Measurements from ENCODE around the gene C1QTNF8.
A peak's percentile ranks its signal among the peaks of the same experiment; 100 is the strongest.
"Not testable (repeated sequence)": the region's sequence is repeated elsewhere in the genome, so short reads cannot be mapped to it uniquely, and the experiment has no call there.

The C1QTNF8 gene

DNA sequence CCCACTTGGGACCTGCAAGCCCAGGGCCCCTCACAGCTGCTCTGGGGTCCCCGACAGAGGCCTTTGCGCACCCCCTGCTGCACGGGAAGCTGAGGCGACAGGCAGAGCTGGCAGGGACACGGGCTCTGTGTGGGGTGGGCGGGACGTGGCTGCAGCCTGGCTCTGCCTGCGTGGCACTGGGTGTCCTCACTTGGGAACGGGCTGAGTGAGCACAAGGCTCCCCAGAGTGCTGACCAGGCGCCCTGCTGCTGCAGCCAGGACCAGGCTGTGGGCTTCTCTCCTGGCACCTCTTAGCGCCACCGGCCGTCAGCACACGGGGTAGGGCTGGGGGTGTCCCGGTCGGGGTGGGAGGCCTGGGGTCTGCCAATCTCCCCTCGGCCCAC lies 6.6 kb downstream of the C1QTNF8 start:
- H3K4me3 ChIP-seq (ENCODE audit: low read depth, low read length) = no peak overlapping the region
- TF ChIP-seq, protein P1, sequence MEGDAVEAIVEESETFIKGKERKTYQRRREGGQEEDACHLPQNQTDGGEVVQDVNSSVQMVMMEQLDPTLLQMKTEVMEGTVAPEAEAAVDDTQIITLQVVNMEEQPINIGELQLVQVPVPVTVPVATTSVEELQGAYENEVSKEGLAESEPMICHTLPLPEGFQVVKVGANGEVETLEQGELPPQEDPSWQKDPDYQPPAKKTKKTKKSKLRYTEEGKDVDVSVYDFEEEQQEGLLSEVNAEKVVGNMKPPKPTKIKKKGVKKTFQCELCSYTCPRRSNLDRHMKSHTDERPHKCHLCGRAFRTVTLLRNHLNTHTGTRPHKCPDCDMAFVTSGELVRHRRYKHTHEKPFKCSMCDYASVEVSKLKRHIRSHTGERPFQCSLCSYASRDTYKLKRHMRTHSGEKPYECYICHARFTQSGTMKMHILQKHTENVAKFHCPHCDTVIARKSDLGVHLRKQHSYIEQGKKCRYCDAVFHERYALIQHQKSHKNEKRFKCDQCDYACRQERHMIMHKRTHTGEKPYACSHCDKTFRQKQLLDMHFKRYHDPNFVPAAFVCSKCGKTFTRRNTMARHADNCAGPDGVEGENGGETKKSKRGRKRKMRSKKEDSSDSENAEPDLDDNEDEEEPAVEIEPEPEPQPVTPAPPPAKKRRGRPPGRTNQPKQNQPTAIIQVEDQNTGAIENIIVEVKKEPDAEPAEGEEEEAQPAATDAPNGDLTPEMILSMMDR (IDR thresholded peaks at IDR 0.05; ENCODE audit: low read depth, low read length) = no peak
- no peaks in the 10 kb centered on the region for H3K36me3 ChIP-seq
- no peaks in the 10 kb centered on the region for H3K27me3 ChIP-seq (ENCODE audit: insufficient read depth, low read depth, severe bottlenecking)
- no peak for DNase-seq
- H3K9me3 ChIP-seq (ENCODE audit: severe bottlenecking) = peaks cover 10% of the 10 kb centered on the region
- H3K27ac ChIP-seq = no peak overlapping the region

DNA sequence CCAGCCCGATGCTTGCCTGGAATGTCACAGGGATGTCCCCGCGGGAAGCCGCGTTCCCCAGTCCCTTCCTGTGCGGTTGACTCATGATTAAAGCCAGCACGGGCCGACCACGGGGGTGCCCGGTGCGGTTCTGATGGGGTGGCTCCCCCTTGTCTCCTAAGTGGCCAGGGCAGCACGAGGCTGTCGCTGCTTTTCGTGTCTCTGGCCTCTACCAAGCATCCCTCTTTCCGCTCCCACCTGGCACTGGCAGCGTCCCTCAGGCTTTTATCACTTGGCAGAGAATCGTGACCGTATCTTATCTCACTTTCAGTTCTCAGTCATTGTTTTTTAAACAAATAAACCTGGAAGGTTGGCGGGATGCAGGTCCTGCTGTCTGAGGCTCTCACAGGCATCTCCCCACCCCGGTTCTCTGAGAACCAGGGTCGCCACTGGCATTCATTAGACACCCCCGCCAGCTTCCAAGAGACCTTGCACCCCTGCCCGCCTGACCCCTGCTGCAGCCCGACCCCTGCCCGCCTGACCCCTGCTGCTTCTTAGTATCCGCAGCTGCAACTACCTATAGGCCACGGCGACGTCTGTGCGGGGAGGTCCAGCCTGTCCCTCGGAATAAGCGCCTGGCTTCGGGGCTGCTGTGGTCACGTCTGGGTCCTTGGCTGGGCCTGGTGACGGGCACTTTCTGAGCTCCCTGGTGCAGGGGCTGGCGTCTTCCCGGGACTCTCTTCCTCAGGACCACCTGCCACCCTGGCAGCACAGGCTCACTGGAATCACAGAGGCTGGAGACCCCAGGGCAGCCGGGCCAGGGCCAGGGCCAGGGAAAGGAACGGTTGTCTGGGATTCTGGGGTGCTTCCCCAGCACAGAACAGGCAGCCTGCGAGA lies 7.5 kb downstream of the C1QTNF8 start:
- no peaks in the 10 kb centered on the region for H3K27me3 ChIP-seq (ENCODE audit: insufficient read depth, low read depth, severe bottlenecking)
- TF ChIP-seq, protein P1 (IDR thresholded peaks at IDR 0.05; ENCODE audit: low read depth, low read length) = no peak
- H3K4me3 ChIP-seq (ENCODE audit: low read depth, low read length) = no peak overlapping the region
- no peak overlapping the region for H3K27ac ChIP-seq
- no peaks in the 10 kb centered on the region for H3K36me3 ChIP-seq
- no peak for DNase-seq
- H3K9me3 ChIP-seq (ENCODE audit: severe bottlenecking) = peaks cover 16% of the 10 kb centered on the region

DNA sequence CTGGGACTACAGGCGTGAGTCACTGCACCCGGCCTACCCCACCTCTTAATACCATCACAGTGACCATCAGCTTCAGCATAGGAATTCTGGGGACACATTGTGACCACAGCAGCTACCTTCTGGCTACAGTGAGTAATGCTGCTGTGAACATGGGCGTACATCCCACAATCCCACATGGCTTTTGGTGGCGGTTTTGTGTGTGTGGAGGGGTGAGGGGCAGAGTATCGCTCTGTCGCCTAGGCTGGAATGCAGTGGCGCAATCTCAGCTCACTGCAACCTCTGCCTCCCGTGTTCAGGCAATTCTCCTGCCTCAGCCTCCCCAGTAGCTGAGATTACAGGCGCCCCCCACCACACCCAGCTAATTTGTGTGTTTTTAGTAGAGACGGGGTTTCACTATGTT lies 9.6 kb downstream of the C1QTNF8 start:
- not testable (repeated sequence) for H3K27ac ChIP-seq; H3K27me3 ChIP-seq (ENCODE audit: insufficient read depth, low read depth, severe bottlenecking)

GRCh38 chr16:1084971-1085370 lies 11.1 kb downstream of the C1QTNF8 start:
- peaks cover 16% of the 10 kb centered on the region for H3K9me3 ChIP-seq (ENCODE audit: severe bottlenecking)
- TF ChIP-seq, protein P1 (IDR thresholded peaks at IDR 0.05; ENCODE audit: low read depth, low read length) = no peak
- no peak overlapping the region for H3K4me3 ChIP-seq (ENCODE audit: low read depth, low read length)
- H3K36me3 ChIP-seq = no peaks in the 10 kb centered on the region
- no peak for DNase-seq
- H3K27ac ChIP-seq = no peak overlapping the region
- H3K27me3 ChIP-seq (ENCODE audit: insufficient read depth, low read depth, severe bottlenecking) = no peaks in the 10 kb centered on the region

More for the DNA sequence above, 9.6 kb downstream of the C1QTNF8 start:
- H3K4me3 ChIP-seq (ENCODE audit: low read depth, low read length); DNase-seq; H3K36me3 ChIP-seq: not testable (repeated sequence)
- H3K9me3 ChIP-seq (ENCODE audit: severe bottlenecking) = peaks cover 16% of the 10 kb centered on the region

DNA sequence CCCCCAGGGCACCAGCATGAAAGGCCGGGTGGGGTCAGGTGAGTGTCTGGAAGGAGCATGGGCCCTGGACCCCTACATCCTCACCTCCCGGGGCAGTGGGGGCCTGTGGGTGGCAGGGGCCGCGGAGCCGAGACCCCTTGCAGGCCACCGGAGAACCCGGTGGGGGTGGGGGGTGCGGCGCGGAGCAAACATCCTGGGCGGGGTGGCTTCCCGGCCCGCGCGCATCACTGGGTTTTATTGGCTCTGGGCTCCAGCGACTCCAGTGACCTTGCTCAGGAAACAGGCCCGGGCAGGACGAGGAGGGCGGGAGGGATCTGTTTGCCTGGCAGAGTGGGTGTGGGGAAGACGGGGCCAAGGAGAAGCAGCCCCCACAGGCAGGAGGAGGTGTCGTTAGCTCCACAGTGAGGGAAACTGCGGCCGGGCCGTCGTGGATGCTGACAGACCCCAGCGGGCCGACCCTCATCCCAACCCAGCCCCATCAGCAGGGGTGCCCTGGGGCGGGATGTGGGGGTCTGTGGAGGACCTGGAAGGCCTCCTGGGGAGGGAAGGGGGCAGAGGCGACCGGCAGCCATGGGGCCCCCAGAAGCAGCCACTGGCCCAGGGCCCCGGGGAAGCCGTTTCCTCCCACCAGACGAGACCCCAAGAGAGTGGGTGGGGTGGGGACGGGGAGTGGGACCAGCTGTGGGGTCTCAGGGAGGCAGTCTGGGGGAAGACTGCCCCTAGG lies 12.9 kb downstream of the C1QTNF8 start:
- TF ChIP-seq, protein P1 (IDR thresholded peaks at IDR 0.05; ENCODE audit: low read depth, low read length) = no peak

GRCh38 chr16:1082266-1082951 lies 13.6 kb downstream of the C1QTNF8 start:
- peak overlapping the region; percentile 89 for H3K27ac ChIP-seq
- H3K36me3 ChIP-seq = no peaks in the 10 kb centered on the region; the same call in 1 of the 2 replicates
- H3K27me3 ChIP-seq (ENCODE audit: insufficient read depth, low read depth, severe bottlenecking) = no peaks in the 10 kb centered on the region
- TF ChIP-seq, protein P1 (IDR thresholded peaks at IDR 0.05; ENCODE audit: low read depth, low read length) = no peak
- peaks cover 16% of the 10 kb centered on the region for H3K9me3 ChIP-seq (ENCODE audit: severe bottlenecking)
- no peak for DNase-seq
- H3K4me3 ChIP-seq (ENCODE audit: low read depth, low read length) = no peak overlapping the region

More for the DNA sequence above, 12.9 kb downstream of the C1QTNF8 start:
- no peak overlapping the region for H3K4me3 ChIP-seq (ENCODE audit: low read depth, low read length)
- H3K36me3 ChIP-seq = no peaks in the 10 kb centered on the region
- peaks cover 16% of the 10 kb centered on the region for H3K9me3 ChIP-seq (ENCODE audit: severe bottlenecking)
- DNase-seq = no peak
- H3K27ac ChIP-seq = peak overlapping the region; percentile 89
- no peaks in the 10 kb centered on the region for H3K27me3 ChIP-seq (ENCODE audit: insufficient read depth, low read depth, severe bottlenecking)

Measured in WERI-Rb-1 (cell line).